Omental fat pad (tissue), 4 donors: ENCODE results near the gene CPA2. TPM values are rescaled to one million over a fixed set of nuclear protein-coding genes. Genes with fewer than 3 reads are reported as not detected.
"Not testable (repeated sequence)": the region's sequence is repeated elsewhere in the genome, so short reads cannot be mapped to it uniquely, and the experiment has no call there.

Experiments used
- ATAC-seq: fragments of 150-250 bp; one replicate; pipeline ENCODE4 v1.9.1; 2016; ENCODE audit warnings: mild to moderate bottlenecking, moderate library complexity; ENCODE audit not compliant: low FRiP score
- DNase-seq: peaks from one replicate; pipeline ENCODE4 v3.0.0-alpha.2; 2019; ENCODE audit warnings: low spot score
- CTCF ChIP-seq, 3 donors: fragments of 450-650 bp; IDR thresholded peaks; one replicate each; pipeline ENCODE4 v1.5.1; 2016 to 2017; ENCODE audit warnings: antibody characterized with exemption in 3 of 3, mild to moderate bottlenecking in 3 of 3, moderate library complexity in 2 of 3
- total RNA-seq, 4 donors: library from RNA; depleted of rRNA; stranded (reverse); fragments of >200 nt; gene quantifications; one replicate each; pipeline ENCODE4 v1.1.0, GENCODE V29; 2016

The CPA2 gene
- total RNA-seq, 4 donors from 2014 or later: 0.88 TPM; not detected in 3

GRCh38 chr7:130240240-130240639 is 26.4 kb upstream of the CPA2 start:
- no peak for DNase-seq
- ATAC-seq: no peak
- no peak for TF ChIP-seq CTCF (IDR thresholded peaks at IDR 0.05)

- peak in 1 of 3 donors; percentile 72 for TF ChIP-seq CTCF (IDR thresholded peaks at IDR 0.05)
- DNase-seq (no peak), ATAC-seq (peak; percentile 70)
Measured at GRCh38 chr7:130242198-130243014, 24.3 kb upstream of the CPA2 start.

- not testable (repeated sequence) for ATAC-seq, DNase-seq
Measured at GRCh38 chr7:130243486-130243885, 23.2 kb upstream of the CPA2 start.

- DNase-seq, ATAC-seq: not testable (repeated sequence)
Measured at GRCh38 chr7:130246491-130246890, 20.2 kb upstream of the CPA2 start.

GRCh38 chr7:130248842-130249241 is 17.8 kb upstream of the CPA2 start:
- ATAC-seq, DNase-seq: not testable (repeated sequence)

GRCh38 chr7:130249626-130250025 is 17.0 kb upstream of the CPA2 start:
- not testable (repeated sequence) for ATAC-seq, DNase-seq

- no peak for ATAC-seq
- no peak for DNase-seq
- TF ChIP-seq CTCF (IDR thresholded peaks at IDR 0.05): no peak
Measured at GRCh38 chr7:130254555-130254954, 12.1 kb upstream of the CPA2 start.

- no peak for ATAC-seq
- no peak for DNase-seq
- TF ChIP-seq CTCF (IDR thresholded peaks at IDR 0.05): no peak
Measured at GRCh38 chr7:130256704-130257103, 10.0 kb upstream of the CPA2 start.

- ATAC-seq (no peak), DNase-seq (no peak)
- TF ChIP-seq CTCF (IDR thresholded peaks at IDR 0.05): no peak
Measured at GRCh38 chr7:130258494-130259078, 8.1 kb upstream of the CPA2 start.
